SU-DHL-6 (cell line): ENCODE results near the gene NPIPA5.
"Not testable (repeated sequence)": the region's sequence is repeated elsewhere in the genome, so short reads cannot be mapped to it uniquely, and the experiment has no call there.

Experiments used
- H2AFZ ChIP-seq: fragments of 200-600 bp; sonication (generic); 2 replicates; pipeline ENCODE4 v1.6.1; 2014; ENCODE audit warnings: low read depth, mild to moderate bottlenecking, moderate library complexity, mixed read lengths, antibody characterized with exemption, low read length; ENCODE audit not compliant: severe bottlenecking
- H3F3A ChIP-seq: fragments of 200-600 bp; shearing (Covaris generic); 2 replicates; pipeline ENCODE4 v1.6.0; 2016; ENCODE audit warnings: antibody characterized with exemption, mild to moderate bottlenecking; ENCODE audit not compliant: insufficient read depth
- H3K27ac ChIP-seq: fragments of 200-600 bp; sonication (generic); 2 replicates; pipeline ENCODE4 v1.5.1; 2016; ENCODE audit warnings: low read depth, mild to moderate bottlenecking, low read length, moderate library complexity, mixed read lengths
- H3K27me3 ChIP-seq: fragments of 200-600 bp; sonication (generic), shearing (Covaris generic); 2 replicates; pipeline ENCODE4 v1.6.0; 2014; ENCODE audit warnings: mild to moderate bottlenecking, low read length
- H3K36me3 ChIP-seq: fragments of 200-600 bp; sonication (generic); 2 replicates; pipeline ENCODE4 v1.6.1; 2014; ENCODE audit warnings: mild to moderate bottlenecking, low read length, mixed read lengths
- H3K4me2 ChIP-seq: fragments of 300-600, 200-600 bp; shearing (Covaris generic), sonication (generic); 2 replicates; pipeline ENCODE4 v1.6.0; 2014; ENCODE audit warnings: low read length, low read depth, mild to moderate bottlenecking; ENCODE audit not compliant: poor library complexity, severe bottlenecking
- H3K4me3 ChIP-seq: fragments of 200-600 bp; sonication (generic); 2 replicates; pipeline ENCODE4 v1.5.1; 2014; ENCODE audit warnings: antibody characterized with exemption, low read length, mild to moderate bottlenecking, mixed read lengths; ENCODE audit not compliant: insufficient read depth, poor library complexity, severe bottlenecking
- H3K79me2 ChIP-seq: fragments of 200-600 bp; sonication (generic); 2 replicates; pipeline ENCODE4 v1.6.1; 2014; ENCODE audit warnings: mild to moderate bottlenecking, low read length, moderate library complexity; ENCODE audit not compliant: insufficient read depth
- H3K9ac ChIP-seq: fragments of 200-600 bp; sonication (generic); 2 replicates; pipeline ENCODE4 v1.7.0; 2014; ENCODE audit warnings: mild to moderate bottlenecking, low read length
- H3K9me2 ChIP-seq: fragments of 200-600 bp; sonication (generic); replicated peaks from 2 replicates; pipeline ENCODE4 v1.6.1; 2014; ENCODE audit warnings: low read length; ENCODE audit not compliant: insufficient read depth
- H3K9me3 ChIP-seq: fragments of 200-600 bp; sonication (generic); 2 replicates; pipeline ENCODE4 v1.6.1; 2014; ENCODE audit warnings: low read length, mixed read lengths; ENCODE audit not compliant: insufficient read depth
- H4K20me1 ChIP-seq: fragments of 200-600 bp; sonication (generic); 2 replicates; pipeline ENCODE4 v1.6.1; 2014; ENCODE audit warnings: low read depth, mild to moderate bottlenecking, antibody characterized with exemption, low read length, moderate library complexity, mixed read lengths
- EZH2phosphoT487 ChIP-seq: fragments of 200-600 bp; sonication (generic), shearing (Covaris generic); conservative IDR thresholded peaks from 2 replicates; pipeline ENCODE4 v1.6.1; 2018; ENCODE audit warnings: mild to moderate bottlenecking, antibody characterized with exemption, low read length, moderate library complexity, mixed read lengths
- TF ChIP-seq, protein P1 (sequence below): fragments of 200-600 bp; sonication (generic); IDR thresholded peaks from one replicate; pipeline ENCODE4 v1.5.1; 2017; ENCODE audit warnings: antibody characterized with exemption, mild to moderate bottlenecking, low read length, moderate library complexity; ENCODE audit not compliant: insufficient read depth, poor library complexity, severe bottlenecking

Gene NPIPA5

DNA sequence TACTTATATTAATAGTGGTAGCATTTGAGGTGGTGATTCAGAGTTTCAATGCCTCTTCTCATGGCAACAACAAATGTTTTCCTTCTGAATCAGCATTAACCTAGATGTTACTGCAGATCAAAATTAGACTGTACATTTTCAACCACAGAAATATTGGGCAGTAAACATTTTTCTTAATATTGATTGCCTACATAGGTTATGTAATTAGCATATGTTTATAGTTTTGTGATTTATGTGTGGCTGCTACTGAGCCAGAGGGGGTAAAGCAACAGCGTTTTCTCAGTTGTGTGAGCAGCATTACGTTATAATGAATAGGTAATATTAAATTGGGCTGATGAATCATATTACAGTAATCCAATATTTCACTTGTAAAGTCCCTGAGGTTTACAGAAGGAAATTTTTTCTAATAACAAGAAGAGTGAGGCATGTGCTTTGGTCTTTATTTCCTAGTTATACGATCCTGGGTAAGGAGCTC is 37.5 kb upstream of the NPIPA5 start:
- no peaks in the 10 kb centered on the region for H3K36me3 ChIP-seq
- H3K27ac ChIP-seq: no peak overlapping the region
- H3K4me2 ChIP-seq: no peak overlapping the region
- no peaks in the 10 kb centered on the region for H3K9me2 ChIP-seq
- no peak overlapping the region for H3K4me3 ChIP-seq
- H3K9ac ChIP-seq: no peak overlapping the region
- no peaks in the 10 kb centered on the region for H3K79me2 ChIP-seq
- no peaks in the 10 kb centered on the region for H3F3A ChIP-seq
- H2AFZ ChIP-seq: no peak overlapping the region
- no peak for TF ChIP-seq EZH2phosphoT487
- TF ChIP-seq, protein P1, sequence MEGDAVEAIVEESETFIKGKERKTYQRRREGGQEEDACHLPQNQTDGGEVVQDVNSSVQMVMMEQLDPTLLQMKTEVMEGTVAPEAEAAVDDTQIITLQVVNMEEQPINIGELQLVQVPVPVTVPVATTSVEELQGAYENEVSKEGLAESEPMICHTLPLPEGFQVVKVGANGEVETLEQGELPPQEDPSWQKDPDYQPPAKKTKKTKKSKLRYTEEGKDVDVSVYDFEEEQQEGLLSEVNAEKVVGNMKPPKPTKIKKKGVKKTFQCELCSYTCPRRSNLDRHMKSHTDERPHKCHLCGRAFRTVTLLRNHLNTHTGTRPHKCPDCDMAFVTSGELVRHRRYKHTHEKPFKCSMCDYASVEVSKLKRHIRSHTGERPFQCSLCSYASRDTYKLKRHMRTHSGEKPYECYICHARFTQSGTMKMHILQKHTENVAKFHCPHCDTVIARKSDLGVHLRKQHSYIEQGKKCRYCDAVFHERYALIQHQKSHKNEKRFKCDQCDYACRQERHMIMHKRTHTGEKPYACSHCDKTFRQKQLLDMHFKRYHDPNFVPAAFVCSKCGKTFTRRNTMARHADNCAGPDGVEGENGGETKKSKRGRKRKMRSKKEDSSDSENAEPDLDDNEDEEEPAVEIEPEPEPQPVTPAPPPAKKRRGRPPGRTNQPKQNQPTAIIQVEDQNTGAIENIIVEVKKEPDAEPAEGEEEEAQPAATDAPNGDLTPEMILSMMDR: no peak
- H4K20me1 ChIP-seq: no peaks in the 10 kb centered on the region
- H3K9me3 ChIP-seq: no peaks in the 10 kb centered on the region
- no peaks in the 10 kb centered on the region for H3K27me3 ChIP-seq

DNA sequence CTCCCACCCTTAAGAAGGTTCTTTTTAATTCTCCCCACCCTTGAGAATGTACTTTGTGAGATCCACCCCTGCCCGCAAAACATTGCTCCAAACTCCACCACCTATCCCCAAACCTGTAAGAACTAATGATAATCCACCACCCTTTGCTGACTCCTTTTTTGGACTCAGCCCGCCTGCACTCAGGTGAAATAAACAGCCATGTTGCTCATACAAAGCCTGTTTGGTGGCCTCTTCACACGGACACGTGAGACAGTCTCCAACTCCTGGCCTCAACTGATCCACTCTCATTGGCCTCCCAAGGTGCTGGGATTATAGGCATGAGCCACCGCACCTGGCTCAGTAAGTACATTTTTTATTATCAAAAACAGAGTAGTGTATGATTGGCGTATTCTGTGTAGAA is 31.4 kb upstream of the NPIPA5 start:
- H3K4me2 ChIP-seq, H3K4me3 ChIP-seq, H3K79me2 ChIP-seq, H3K36me3 ChIP-seq, H3K27me3 ChIP-seq, H3K9me3 ChIP-seq, H3F3A ChIP-seq, H3K9me2 ChIP-seq, H3K9ac ChIP-seq, H4K20me1 ChIP-seq, H3K27ac ChIP-seq, H2AFZ ChIP-seq: not testable (repeated sequence)

DNA sequence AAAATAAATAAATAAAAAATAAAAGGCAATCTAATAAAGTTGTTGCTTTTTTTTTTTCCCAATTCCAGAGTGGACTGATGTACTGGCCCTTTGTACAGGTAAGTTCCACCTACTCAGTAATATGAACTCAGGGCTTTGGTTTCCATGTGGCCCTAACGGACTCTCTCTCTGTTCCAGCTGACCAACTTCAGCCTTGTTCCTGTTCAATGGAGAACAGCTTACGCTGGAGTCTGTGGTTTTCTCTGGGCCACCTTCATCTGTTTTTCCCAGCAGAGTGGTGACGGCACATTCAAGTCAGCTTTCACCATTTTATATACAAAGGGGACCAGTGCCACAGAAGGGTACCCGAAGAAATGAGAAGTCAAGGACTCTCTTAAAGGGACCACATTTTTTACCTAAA is 29.7 kb upstream of the NPIPA5 start:
- not testable (repeated sequence) for H3K9me3 ChIP-seq, H3K36me3 ChIP-seq, H4K20me1 ChIP-seq, H3K4me2 ChIP-seq, H3K9ac ChIP-seq, H3K27ac ChIP-seq, H2AFZ ChIP-seq, H3K9me2 ChIP-seq, H3K27me3 ChIP-seq, H3F3A ChIP-seq, H3K79me2 ChIP-seq, H3K4me3 ChIP-seq

DNA sequence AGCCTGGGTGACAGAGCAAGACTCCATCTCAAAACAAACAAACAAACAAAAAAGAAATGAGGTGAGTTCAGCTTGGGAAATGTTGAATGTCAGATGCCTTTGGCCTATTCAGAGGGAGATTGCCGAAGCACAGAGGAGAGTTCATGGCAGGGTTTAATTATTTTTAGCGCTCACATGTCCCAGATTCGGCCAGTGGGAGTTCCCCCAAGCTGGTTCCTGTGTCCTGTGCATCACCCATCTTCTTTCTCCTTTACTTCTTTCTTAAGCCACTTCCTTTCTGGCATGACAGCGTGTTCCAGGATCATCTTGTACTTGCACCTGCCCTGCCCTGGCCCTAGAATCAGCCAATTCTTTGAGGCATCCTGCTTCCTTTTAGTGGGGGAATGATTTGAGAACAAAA is 26.7 kb upstream of the NPIPA5 start:
- Histone ChIP-seq H3K27ac (no peak overlapping the region), H3K4me2 (no peak overlapping the region)
- TF ChIP-seq, protein P1: no peak
- TF ChIP-seq EZH2phosphoT487: no peak

DNA sequence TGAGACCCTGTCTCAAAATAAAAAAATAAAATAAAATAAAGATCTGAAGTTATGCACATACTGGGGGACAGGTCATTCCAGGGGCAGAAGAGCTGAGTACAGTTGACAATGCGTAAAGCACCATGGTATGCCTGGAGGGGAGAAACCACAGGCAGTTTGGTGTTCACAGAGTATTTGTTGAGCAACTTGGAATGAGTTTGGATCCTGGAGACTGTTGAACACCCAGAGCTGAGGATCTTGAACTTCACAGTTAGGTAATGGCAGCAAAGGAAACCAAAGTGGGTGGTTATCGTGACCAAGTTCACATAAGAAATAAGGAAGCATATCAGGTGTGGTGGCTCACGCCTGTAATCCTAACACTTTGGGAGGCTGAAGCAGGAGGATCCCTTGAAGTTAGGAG is 26.0 kb upstream of the NPIPA5 start:
- not testable (repeated sequence) for H3K4me3 ChIP-seq, H3K27ac ChIP-seq, H3K36me3 ChIP-seq, H2AFZ ChIP-seq, H3F3A ChIP-seq, H3K9ac ChIP-seq, H3K9me3 ChIP-seq, H3K9me2 ChIP-seq, H4K20me1 ChIP-seq, H3K79me2 ChIP-seq, H3K27me3 ChIP-seq, H3K4me2 ChIP-seq

More for the DNA sequence above, 26.7 kb upstream of the NPIPA5 start:
- H3K36me3 ChIP-seq: no peaks in the 10 kb centered on the region
- H3K9ac ChIP-seq: no peak overlapping the region
- H3F3A ChIP-seq: no peaks in the 10 kb centered on the region
- no peak overlapping the region for H3K4me3 ChIP-seq
- no peak overlapping the region for H2AFZ ChIP-seq
- no peaks in the 10 kb centered on the region for H3K9me3 ChIP-seq
- no peaks in the 10 kb centered on the region for H3K79me2 ChIP-seq
- H3K27me3 ChIP-seq: no peaks in the 10 kb centered on the region
- no peaks in the 10 kb centered on the region for H3K9me2 ChIP-seq
- H4K20me1 ChIP-seq: no peaks in the 10 kb centered on the region
